ENCODE measurements around the gene TECTB.

The TECTB gene

DNA sequence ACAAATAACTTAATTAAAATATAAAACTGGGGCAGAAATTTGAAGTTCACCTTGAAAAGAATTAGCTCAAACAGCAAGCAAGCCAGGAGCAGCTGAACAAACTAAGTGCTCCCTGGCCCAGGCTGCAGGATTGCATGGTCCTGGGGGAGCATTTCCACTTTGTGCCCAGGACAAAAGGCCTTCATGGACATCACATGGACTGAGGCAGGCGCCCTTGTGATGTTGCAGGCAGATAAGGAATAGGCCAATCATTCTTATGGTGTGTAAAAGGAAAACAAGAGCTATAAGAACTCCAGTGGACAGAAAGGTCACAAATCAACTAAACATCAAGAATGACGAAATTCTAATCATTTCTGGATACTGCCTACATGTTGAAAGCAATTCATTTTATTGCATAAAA lies 17.5 kb upstream of the TECTB start:
- no peaks in the 10 kb centered on the region for H3K9me3 ChIP-seq (ENCODE audit: control insufficient read depth, low read length)
- WGBS, 2 experiments: 82 to 91% methylated on average over 2 of the region's 2 CpGs

DNA sequence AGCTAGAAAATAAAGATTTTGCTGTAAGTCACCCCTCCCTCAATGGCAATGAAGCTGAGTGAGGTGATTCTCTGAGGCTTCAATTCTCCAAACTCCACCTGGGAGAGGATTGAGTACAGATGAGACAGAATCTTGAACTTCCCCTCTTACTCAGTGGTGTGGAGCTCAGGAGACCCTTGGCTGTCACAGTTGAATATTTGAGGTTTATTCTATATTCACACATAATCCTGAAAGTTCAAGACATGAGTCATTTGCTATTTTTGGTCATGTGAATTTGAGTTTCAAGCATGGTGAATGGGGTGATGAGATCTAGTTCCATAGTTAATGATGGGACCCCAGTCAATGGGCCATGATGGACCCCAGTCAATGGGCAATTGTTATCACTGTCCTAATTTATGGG lies 13.9 kb upstream of the TECTB start:
- Histone ChIP-seq H3K4me3 (ENCODE audit: insufficient read depth, low read depth, low read length) (no peak overlapping the region), H3K9me3 (ENCODE audit: control insufficient read depth, low read length) (no peaks in the 10 kb centered on the region), H3K27ac (ENCODE audit: insufficient read depth, low read depth, low read length, poor library complexity, severe bottlenecking) (no peak overlapping the region), H3K4me1 (ENCODE audit: control insufficient read depth, insufficient read depth, low read length) (no peaks in the 10 kb centered on the region), H3K27me3 (ENCODE audit: control insufficient read depth, insufficient read depth, low read length, poor library complexity, severe bottlenecking) (no peaks in the 10 kb centered on the region), H3K36me3 (ENCODE audit: control insufficient read depth, insufficient read depth, low read length) (no peaks in the 10 kb centered on the region)

More for the DNA sequence above, 17.5 kb upstream of the TECTB start:
- Histone ChIP-seq H3K36me3 (ENCODE audit: control insufficient read depth, insufficient read depth, low read length) (no peaks in the 10 kb centered on the region), H3K27me3 (ENCODE audit: control insufficient read depth, insufficient read depth, low read length, poor library complexity, severe bottlenecking) (no peaks in the 10 kb centered on the region), H3K4me1 (ENCODE audit: control insufficient read depth, insufficient read depth, low read length) (no peaks in the 10 kb centered on the region), H3K4me3 (ENCODE audit: insufficient read depth, low read depth, low read length) (no peak overlapping the region), H3K27ac (ENCODE audit: insufficient read depth, low read depth, low read length, poor library complexity, severe bottlenecking) (no peak overlapping the region)

DNA sequence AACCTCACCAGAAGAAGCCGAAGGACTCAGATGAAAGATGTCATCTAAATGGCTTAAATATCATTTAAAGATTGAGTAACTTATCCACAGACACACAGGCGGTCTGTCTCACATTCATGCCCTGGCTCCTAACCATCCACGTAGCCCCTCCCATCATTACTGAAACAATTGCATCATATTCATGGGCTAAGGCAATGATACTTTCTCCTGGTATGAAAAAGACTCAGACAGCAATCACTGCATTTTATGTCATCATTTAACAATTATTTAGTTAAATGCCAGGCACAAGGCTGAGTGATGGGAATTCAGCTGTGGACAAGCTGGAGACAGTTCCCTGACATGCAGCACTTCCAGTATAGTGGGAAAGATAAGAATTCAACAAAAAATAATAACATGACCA lies 11.2 kb upstream of the TECTB start:
- no peaks in the 10 kb centered on the region for H3K36me3 ChIP-seq (ENCODE audit: control insufficient read depth, insufficient read depth, low read length)
- H3K27me3 ChIP-seq (ENCODE audit: control insufficient read depth, insufficient read depth, low read length, poor library complexity, severe bottlenecking): no peaks in the 10 kb centered on the region
- no peak overlapping the region for H3K27ac ChIP-seq (ENCODE audit: insufficient read depth, low read depth, low read length, poor library complexity, severe bottlenecking)
- 85 to 90% methylated on average over 2 to 3 of the region's 3 CpGs for WGBS, 2 experiments
- no peaks in the 10 kb centered on the region for H3K9me3 ChIP-seq (ENCODE audit: control insufficient read depth, low read length)
- no peaks in the 10 kb centered on the region for H3K4me1 ChIP-seq (ENCODE audit: control insufficient read depth, insufficient read depth, low read length)
- no peak overlapping the region for H3K4me3 ChIP-seq (ENCODE audit: insufficient read depth, low read depth, low read length)

DNA sequence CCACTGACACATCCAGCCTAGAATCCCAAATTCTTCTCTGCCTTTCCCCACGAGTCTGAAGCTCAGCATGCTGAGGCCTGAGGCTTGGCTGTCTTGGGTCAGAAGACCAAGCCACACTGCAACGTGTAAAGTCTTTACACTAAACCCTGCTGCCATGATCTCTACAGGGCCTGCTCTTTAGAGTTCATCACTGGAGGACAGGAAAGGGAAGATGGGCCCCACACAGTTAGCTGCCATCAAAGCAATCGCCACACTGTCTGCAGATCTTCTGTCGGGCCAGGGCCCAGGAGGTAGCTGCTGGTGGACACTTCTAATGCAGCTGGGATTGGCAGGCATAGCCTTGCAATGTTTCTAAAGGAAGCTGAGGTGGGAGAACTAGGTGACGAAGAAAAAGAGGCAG lies 8.4 kb upstream of the TECTB start:
- H3K4me1 ChIP-seq (ENCODE audit: control insufficient read depth, insufficient read depth, low read length): peaks cover 11% of the 10 kb centered on the region
- H3K27me3 ChIP-seq (ENCODE audit: control insufficient read depth, insufficient read depth, low read length, poor library complexity, severe bottlenecking): no peaks in the 10 kb centered on the region
- H3K36me3 ChIP-seq (ENCODE audit: control insufficient read depth, insufficient read depth, low read length): no peaks in the 10 kb centered on the region
- no peak overlapping the region for H3K4me3 ChIP-seq (ENCODE audit: insufficient read depth, low read depth, low read length)
- WGBS, 2 experiments: 93 to 94% methylated on average over 5 of the region's 5 CpGs
- H3K27ac ChIP-seq (ENCODE audit: insufficient read depth, low read depth, low read length, poor library complexity, severe bottlenecking): no peak overlapping the region
- H3K9me3 ChIP-seq (ENCODE audit: control insufficient read depth, low read length): no peaks in the 10 kb centered on the region

DNA sequence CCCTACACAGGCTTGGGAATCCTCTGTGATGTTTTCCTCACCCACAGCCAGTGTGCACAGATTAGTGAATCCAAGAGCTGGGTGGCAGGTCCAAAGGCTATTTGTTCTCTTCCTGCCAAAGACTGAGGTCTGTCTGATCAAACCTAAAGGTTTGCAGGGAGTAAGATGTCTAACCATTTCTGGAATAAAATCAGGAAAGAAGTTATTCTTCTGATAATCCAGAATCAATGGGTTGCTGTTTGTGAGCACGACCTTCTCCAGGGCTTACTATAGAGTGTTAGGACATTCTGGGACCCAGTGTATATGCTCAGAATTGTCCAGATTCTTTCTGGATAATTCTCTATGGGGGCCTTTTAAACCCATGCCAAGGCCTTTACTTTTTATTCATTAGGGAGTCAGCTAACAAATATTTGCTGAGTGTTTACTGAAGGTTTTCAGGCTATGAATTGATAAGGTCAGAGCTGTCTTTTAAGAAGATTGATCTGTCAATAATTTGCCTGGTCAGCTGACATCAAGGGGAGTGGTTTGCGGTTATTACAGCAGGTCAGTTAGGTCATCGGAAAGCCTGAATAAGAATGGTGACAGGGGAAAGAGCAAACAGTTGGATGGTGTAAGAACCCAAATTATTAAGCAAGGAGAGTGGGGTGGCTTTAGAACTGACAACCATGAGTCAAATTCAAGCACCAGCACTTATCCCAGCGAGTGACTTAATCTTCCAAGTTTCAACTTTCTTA lies 7.5 kb upstream of the TECTB start:
- Histone ChIP-seq H3K27ac (ENCODE audit: insufficient read depth, low read depth, low read length, poor library complexity, severe bottlenecking) (no peak overlapping the region), H3K9me3 (ENCODE audit: control insufficient read depth, low read length) (no peaks in the 10 kb centered on the region), H3K4me1 (ENCODE audit: control insufficient read depth, insufficient read depth, low read length) (peaks cover 11% of the 10 kb centered on the region), H3K36me3 (ENCODE audit: control insufficient read depth, insufficient read depth, low read length) (no peaks in the 10 kb centered on the region), H3K27me3 (ENCODE audit: control insufficient read depth, insufficient read depth, low read length, poor library complexity, severe bottlenecking) (no peaks in the 10 kb centered on the region), H3K4me3 (ENCODE audit: insufficient read depth, low read depth, low read length) (no peak overlapping the region)
- WGBS, 2 experiments: 88 to 91% methylated on average over 3 to 4 of the region's 4 CpGs

DNA sequence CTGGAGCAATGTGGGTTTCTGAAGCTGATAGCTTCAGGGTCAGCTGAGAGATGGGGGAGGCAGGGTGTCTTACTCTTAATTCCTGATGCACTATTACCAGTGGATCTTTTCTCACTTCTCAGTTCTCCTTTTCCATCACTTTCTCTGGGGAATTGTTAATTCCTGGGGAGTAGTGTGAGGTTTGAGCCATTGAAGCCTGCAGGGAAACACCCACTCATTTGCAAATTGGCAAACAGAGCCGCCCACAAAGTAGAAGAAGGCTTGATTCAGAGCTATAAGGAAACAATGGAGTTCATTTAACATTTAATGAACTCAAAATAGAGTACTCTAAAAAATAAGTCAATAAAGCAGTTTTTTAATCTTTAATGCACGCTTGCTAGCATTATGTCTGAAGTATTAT lies 4.3 kb upstream of the TECTB start:
- H3K27ac ChIP-seq (ENCODE audit: insufficient read depth, low read depth, low read length, poor library complexity, severe bottlenecking): no peak overlapping the region
- peaks cover 11% of the 10 kb centered on the region for H3K4me1 ChIP-seq (ENCODE audit: control insufficient read depth, insufficient read depth, low read length)
- no peak overlapping the region for H3K4me3 ChIP-seq (ENCODE audit: insufficient read depth, low read depth, low read length)
- H3K9me3 ChIP-seq (ENCODE audit: control insufficient read depth, low read length): no peaks in the 10 kb centered on the region
- H3K27me3 ChIP-seq (ENCODE audit: control insufficient read depth, insufficient read depth, low read length, poor library complexity, severe bottlenecking): no peaks in the 10 kb centered on the region
- WGBS, 2 experiments: 55 to 72% methylated on average over 1 to 2 of the region's 2 CpGs
- H3K36me3 ChIP-seq (ENCODE audit: control insufficient read depth, insufficient read depth, low read length): no peaks in the 10 kb centered on the region

DNA sequence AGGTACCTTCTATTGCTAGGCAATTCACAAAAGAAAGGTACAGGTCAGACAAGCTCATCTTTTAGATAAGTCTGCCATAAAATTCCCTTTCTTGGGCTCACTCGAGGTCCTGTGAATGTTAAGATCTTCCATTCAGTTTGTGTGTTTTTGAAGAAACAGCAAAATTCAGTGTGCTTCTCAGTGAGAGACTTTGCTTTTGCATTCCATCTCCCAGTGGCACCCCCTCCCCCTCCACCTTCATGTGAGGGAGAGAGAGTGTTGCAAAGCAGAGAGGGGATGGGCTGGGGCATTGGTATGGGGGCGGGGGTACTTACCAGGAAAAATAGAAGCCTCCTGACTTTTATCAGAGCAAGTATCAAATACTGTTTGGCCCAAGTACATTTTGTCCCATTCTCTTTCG lies 3.8 kb upstream of the TECTB start:
- Histone ChIP-seq H3K4me1 (ENCODE audit: control insufficient read depth, insufficient read depth, low read length) (peaks cover 11% of the 10 kb centered on the region), H3K36me3 (ENCODE audit: control insufficient read depth, insufficient read depth, low read length) (no peaks in the 10 kb centered on the region), H3K27me3 (ENCODE audit: control insufficient read depth, insufficient read depth, low read length, poor library complexity, severe bottlenecking) (no peaks in the 10 kb centered on the region), H3K4me3 (ENCODE audit: insufficient read depth, low read depth, low read length) (no peak overlapping the region), H3K27ac (ENCODE audit: insufficient read depth, low read depth, low read length, poor library complexity, severe bottlenecking) (no peak overlapping the region), H3K9me3 (ENCODE audit: control insufficient read depth, low read length) (no peaks in the 10 kb centered on the region)
- WGBS, 2 experiments: 10 to 18% methylated on average over 3 of the region's 3 CpGs

DNA sequence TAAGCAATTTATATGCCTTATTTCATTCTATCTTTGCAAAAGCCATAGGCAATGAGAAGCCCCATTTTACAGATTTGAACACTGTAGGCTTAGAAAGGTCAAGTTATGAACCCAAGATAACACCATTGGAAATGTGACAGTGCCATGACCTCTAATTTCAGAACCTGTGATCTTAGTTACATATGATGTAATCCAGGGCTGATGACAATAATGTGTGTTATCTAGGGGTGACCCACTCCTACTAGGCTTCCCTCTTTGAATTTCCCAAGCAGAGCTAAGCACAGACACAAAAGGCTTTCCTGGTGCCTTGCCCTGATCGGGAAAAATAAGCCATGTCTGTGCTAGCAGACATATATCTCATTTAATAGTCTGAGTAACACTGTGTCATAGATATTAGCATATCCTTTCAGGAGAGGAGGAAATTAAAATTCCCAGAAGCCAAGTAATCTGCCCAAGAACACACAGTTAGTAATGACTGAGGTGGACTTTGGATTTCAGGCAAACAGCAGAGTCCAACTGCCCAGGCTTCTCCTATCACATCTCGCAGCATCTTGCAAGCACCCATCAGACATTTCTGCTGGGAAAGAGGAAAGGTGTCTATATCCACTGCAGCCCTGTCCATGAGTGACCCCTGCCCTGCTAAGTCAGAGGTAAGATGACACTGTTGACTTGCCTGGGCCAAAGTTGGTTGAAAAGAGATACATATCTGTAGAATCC lies 2.8 kb upstream of the TECTB start:
- H3K4me3 ChIP-seq (ENCODE audit: insufficient read depth, low read depth, low read length): no peak overlapping the region
- WGBS, 2 experiments: 96 to 100% methylated on average over 1 to 2 of the region's 2 CpGs
- peaks cover 11% of the 10 kb centered on the region for H3K4me1 ChIP-seq (ENCODE audit: control insufficient read depth, insufficient read depth, low read length)

DNA sequence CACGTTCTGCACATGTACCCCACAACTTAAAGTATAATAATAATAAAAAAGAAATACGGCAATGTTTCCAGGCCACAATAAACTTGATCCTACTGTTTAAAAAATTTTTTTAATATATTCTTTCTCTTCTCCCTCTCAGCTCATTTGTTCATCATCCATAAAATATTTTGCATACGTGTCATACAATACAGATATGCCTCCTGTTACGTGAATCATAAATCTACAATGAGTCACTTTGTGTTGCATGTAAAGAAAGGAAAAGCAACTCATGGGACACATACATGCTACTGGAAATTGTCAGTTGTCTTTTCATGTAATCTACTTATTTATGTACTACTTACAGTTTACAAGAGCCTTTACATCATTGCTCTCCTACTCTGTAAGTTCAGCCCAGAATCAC lies 1.1 kb upstream of the TECTB start:
- Histone ChIP-seq H3K9me3 (ENCODE audit: control insufficient read depth, low read length) (no peaks in the 10 kb centered on the region), H3K4me1 (ENCODE audit: control insufficient read depth, insufficient read depth, low read length) (peaks cover 11% of the 10 kb centered on the region), H3K27ac (ENCODE audit: insufficient read depth, low read depth, low read length, poor library complexity, severe bottlenecking) (no peak overlapping the region), H3K36me3 (ENCODE audit: control insufficient read depth, insufficient read depth, low read length) (no peaks in the 10 kb centered on the region), H3K27me3 (ENCODE audit: control insufficient read depth, insufficient read depth, low read length, poor library complexity, severe bottlenecking) (no peaks in the 10 kb centered on the region), H3K4me3 (ENCODE audit: insufficient read depth, low read depth, low read length) (no peak overlapping the region)
- WGBS, 2 experiments: 93 to 94% methylated on average over 3 to 4 of the region's 4 CpGs

More for the DNA sequence above, 2.8 kb upstream of the TECTB start:
- no peak overlapping the region for H3K27ac ChIP-seq (ENCODE audit: insufficient read depth, low read depth, low read length, poor library complexity, severe bottlenecking)
- H3K9me3 ChIP-seq (ENCODE audit: control insufficient read depth, low read length): no peaks in the 10 kb centered on the region
- no peaks in the 10 kb centered on the region for H3K36me3 ChIP-seq (ENCODE audit: control insufficient read depth, insufficient read depth, low read length)
- no peaks in the 10 kb centered on the region for H3K27me3 ChIP-seq (ENCODE audit: control insufficient read depth, insufficient read depth, low read length, poor library complexity, severe bottlenecking)

DNA sequence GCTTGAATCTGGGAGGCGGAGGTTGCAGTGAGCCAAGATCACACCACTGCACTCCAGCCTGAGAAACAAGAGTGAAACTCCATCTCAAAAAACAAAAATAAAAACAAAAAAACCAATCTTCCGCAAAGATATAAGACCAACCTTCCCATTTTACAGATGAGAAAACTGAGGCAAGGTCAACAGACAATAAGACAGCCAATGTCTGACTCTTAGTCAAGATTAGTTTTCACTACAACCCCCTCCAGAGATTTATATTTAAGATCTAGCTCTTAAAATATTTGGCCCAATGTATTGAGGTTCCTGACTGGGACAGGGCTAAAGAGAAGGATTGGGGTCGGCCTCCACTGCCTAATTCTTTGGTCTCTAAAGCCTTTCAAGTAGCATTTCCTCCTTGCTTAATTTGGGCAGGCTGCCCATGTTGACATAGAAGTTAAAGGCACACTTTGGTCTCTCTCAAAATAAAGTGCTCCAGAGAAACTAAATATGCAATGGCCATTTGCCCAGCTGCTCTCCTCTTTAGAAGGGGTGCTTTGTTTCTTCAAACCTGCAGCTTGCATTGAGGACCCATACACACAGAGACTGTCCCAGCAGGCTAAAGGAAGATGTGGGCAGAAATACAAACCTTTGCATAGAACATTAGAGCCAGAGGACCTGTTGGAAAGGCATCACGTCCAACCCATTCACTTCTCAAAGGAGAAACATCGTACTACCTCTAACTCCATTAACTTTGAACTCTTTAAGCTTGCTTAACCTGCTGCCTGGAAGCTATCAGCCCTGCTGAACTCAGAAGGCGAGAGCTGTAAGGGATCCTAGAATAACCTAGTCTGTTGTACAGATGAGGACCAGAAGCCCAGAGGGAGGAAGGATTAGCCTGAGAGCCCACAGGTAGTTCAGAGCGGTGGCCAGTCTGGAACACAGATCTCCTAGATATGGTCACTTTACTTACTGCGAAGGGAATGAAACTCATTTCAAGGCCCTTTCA lies 3.9 kb downstream of the TECTB start:
- H3K27ac ChIP-seq (ENCODE audit: insufficient read depth, low read depth, low read length, poor library complexity, severe bottlenecking): no peak overlapping the region
- no peaks in the 10 kb centered on the region for H3K27me3 ChIP-seq (ENCODE audit: control insufficient read depth, insufficient read depth, low read length, poor library complexity, severe bottlenecking)
- H3K9me3 ChIP-seq (ENCODE audit: control insufficient read depth, low read length): no peaks in the 10 kb centered on the region
- peaks cover 15% of the 10 kb centered on the region for H3K4me1 ChIP-seq (ENCODE audit: control insufficient read depth, insufficient read depth, low read length)
- no peaks in the 10 kb centered on the region for H3K36me3 ChIP-seq (ENCODE audit: control insufficient read depth, insufficient read depth, low read length)
- WGBS, 2 experiments: 83 to 85% methylated on average over 8 of the region's 8 CpGs
- H3K4me3 ChIP-seq (ENCODE audit: insufficient read depth, low read depth, low read length): no peak overlapping the region

Data from ectodermal cell (in vitro differentiated cells).